Central memory CD4-positive, alpha-beta T cell (primary cell): ENCODE results near the gene AMDHD1.

ENCODE experiments used
- DNase-seq: peaks from one replicate; pipeline ENCODE4 v3.0.0; 2022

AMDHD1 gene

DNA sequence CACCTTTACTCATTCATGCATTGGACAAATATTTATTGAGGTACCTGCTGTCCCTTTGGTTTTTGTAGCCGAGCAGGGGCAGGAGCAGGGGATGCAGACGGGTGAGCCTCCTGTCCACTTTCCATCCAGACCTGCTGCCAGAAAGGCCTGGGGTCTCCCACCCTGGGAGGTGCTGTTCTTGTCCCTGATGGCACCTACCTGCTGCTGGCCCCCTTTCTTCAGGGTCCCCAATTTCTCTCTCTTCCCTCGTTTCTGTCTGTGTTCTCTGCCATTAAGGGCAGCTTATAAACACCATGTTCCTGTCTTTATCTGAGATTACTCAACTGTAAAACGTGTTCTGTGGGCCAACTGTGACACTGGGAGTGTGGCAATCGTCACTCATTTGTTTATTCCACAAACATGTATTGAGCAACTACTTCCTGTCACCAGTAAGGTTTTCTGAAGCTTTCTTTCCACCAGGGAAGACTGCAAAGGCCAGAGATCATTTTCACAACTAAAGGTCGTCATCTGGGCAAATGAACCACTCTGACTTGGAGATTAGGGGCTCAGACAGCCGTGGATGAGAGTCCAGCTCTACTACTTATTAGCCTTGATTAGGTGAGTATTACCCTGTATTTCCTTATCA is 53.0 kb downstream of the AMDHD1 start, which contains the start of gene HAL:
HAL (minus strand) TSS at position 311 of the 625 bp plus-strand sequence. CDS start 434 bp downstream, outside the sequence.
- no peak for DNase-seq

DNA sequence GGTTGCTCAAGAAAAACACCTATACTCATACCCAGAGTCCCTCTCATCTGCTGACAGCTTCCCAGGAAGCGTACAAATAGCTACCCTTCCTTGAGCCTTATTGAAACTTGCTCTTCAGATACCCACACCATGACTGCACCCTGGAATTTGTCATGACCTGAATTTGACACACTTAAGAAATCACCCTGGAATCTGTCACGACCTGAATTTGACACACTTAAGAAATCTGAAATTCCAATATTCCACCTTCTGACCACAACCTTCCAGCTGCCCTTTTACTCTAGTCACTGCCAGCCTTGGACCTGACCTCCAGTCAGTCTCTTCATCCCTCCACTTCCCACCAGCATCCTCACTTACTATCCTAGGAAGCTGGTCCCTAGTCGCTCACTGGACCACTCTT is 54.1 kb downstream of the AMDHD1 start:
- DNase-seq: no peak

DNA sequence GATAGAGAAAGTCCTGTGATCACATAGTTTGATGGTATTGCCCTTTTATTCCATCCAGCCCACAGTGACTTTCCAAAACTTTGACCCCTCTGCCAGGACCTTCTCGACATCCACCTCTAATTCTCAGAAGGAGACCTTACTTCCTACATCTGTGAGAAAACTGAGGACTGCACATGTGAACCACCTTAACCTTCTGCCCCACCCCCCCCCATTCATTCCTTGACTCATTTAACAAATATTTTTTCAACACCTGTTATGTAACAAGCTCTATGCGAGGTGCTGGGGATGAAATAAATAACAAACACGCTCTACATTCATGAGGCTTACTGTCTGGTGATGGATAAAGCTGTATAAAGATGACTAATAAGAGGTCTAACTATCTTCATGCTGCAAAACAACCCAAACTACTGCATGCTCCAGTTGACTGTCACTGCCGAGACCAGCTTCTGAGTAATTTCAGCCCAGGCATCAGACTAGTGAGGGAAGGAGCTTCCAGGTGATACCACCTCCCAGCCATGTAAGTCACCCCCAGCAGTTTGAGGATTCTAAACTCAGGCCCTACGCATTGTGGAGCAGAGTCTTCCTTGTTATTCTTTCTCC is 54.9 kb downstream of the AMDHD1 start:
- no peak for DNase-seq

DNA sequence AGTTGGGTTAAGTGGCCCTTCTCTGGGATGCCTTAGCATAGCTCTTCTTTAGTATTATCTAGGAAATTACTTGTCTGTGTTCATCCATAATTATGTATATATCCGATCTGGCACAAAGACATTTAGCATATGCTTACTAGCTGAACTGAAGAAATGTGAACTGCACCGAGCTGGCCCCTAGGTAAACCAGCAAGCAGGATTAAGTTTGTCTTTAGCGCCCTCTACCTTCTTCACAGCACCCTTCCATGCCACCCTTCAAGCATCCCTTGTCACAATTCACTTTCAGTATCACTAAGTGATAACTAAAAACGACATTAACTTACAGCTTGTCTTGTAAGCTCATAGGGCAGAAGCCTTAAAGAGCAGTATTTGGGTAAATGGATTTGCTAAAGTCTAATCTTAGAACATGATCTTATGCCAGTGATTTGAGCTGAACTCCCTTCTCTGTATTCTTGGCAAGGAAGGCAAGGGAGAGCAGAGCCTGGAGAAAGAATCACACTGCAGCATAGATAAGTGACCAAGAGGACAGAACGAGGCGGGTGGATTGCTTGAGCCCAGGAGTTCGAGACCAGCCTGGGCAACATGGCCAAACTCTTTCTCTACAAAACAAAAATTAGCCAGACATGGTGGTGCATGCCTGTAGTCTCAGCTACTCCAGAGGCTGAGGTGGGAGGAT is 55.6 kb downstream of the AMDHD1 start:
- DNase-seq: peak; percentile 52

DNA sequence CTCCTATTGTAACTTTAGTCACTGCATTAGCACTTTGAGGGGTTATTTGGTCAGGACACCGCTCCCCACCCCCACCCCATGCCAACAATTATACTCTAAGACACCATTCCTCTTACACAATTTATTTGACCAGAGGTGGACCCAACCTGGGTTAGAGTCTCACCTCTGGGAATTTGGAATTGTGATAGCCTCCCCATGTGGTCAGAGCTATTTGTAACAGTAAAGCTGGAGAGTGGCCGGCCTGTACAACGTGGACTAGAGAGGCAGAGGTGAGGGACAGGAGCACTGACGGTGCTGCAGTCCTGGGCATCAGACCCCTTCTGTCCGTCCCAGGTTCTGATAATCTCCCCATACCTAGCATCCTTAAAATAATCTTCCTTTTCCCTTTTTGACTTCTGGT is 56.4 kb downstream of the AMDHD1 start:
- DNase-seq: no peak

DNA sequence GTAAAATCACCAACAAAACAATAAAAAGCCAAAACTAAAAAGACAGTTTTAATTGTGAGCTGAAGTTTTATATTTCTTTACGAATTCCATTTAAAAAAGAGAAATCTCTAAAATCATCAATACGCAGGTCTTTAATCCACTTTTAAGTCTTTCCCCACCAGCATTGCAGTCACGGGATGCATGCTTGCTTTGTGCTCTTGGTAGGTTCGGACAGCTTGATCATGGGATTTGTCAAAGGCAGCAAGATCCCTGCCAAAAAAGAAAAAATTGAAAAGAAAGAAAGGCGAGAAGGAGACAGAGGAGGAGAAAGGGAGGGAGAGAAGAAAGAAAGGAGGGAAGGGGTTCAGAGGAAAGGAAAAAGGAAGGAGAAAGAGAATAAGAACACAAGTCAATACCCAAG is 57.7 kb downstream of the AMDHD1 start:
- DNase-seq: no peak

DNA sequence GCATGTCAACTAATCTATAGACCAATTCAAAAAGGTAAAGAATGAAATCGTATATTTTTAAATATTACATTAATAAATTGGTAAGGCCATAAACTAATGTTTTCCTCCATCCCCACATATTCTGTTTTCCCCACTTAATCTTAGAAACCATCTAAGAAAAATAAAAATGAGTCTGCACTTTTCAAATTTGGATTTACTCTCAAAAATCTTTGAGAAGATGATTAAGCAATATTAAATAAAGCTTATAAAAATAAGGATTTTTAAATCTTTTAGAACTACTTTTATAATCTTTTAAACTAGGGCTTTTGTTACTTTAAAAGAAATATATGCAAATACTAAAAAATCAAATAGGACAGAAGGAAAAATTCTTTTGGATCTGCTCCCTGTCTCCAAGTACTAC is 63.6 kb downstream of the AMDHD1 start:
- no peak for DNase-seq

DNA sequence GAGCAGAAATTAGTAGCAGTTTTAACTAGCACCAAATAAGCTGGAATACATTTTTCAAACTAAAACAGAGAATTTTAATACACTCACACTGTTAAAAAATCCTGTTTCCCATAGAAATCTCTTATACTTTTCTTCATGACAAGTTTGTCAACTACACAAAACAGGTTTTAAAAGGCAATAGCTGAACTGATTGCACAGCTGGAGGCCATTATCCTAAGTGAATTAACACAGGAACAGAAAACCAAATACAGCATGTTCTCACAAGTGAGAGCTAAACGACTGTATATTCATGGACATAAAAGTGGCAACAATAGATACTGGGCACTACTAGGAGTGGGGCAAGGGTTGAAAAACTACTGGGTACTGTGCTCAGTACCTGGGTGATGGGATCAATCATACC is 64.6 kb downstream of the AMDHD1 start:
- no peak for DNase-seq

DNA sequence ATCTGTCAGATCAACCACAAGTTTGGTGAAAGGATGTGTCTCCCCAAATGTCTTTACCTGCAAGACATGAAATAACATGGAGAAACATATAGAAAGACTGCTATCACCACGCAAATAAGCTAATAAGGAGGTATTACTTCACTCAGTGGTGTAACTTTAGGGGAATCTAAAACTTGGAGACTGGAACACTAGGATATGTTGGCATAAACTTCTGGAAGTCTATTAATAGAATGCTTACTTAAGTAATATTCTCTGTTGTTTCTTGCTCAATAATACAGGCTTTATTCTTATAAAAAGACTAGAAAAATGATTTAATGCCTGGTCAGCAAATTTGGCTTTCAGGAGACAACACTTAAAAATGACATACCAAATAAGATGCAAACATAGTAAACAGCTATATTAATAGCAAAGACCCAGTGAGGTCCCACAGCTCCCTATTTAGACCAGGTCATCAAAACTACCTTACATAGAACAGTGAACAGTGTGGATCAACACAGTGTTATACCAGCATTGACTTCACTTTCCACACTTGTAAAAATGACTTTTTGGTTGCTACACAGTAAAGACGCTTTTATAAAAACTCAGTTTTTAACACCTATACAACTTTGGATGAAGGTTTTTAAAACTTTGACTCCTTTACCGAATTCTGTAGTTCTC is 71.9 kb downstream of the AMDHD1 start:
- no peak for DNase-seq

DNA sequence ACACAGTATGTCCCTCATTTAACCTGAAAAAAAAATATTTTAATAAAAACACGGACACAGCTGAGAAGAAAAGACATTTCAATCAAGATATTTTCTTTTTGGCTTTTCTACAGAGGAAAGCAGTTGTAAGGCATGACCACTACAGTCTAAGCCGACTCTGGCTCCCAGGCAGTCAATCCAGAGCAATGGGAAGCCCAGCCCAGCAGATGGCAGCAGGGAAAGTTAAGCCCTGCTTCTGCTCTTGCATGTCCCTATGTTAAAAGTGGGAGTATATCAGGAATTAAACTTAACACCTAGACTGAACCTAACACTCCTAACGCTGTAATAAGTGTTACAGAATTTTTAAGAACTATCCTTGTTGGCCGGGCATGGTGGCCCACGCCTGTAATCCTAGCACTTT is 72.5 kb downstream of the AMDHD1 start:
- DNase-seq: no peak
